NCI-H146 treated with DMSO at 0.1 percent for 48 hours (cell line): Measurements from ENCODE around the gene KRT17.
"Not testable (repeated sequence)": the region's sequence is repeated elsewhere in the genome, so short reads cannot be mapped to it uniquely, and the experiment has no call there.

Experiments used
- DNase-seq: peaks from one replicate; lab custom pipeline; 2025; ENCODE audit not compliant: unreplicated experiment; lab: John Stamatoyannopoulos, UW

Gene KRT17

GRCh38 chr17:41654678-41655607 is 30.6 kb upstream of the KRT17 start:
- DNase-seq = no peak

DNA sequence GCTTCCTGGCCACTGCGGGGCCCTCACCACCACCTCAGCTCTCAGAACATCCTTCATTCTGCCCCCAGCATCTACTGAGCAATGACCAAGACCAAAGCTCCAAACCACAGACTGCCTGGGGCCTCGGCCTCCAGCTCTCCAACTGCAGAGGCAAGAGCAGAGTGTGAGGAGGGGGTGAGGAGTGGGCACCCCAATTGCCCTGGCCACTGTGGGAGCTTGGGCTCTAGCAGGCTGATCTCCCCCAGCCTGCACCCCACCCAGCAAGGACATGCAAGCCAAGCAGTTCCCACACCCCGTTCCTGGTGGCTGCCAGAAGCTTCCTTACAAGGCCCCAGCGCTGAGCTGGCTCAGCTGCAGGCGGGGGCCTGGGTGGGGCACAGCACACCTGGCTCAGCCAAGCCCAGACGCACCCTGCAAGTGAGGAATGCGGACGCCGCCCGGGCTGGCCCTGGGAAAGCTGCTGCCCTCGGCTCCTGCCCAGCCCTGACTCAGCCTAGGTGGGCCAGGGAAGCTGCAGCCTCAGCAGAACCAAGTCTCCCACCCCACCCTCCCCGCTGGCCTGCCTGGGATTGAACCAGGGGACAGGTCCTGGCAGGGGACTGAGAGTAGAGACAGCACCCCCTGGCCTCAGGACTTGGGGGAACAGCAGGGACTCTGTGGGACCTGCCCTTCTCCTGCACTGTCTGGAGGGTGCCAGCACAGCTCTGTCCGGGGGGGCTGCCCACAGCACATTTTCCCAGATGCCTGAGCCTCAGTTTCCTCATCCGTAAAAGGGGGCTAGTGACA is 29.7 kb upstream of the KRT17 start:
- DNase-seq = no peak

DNA sequence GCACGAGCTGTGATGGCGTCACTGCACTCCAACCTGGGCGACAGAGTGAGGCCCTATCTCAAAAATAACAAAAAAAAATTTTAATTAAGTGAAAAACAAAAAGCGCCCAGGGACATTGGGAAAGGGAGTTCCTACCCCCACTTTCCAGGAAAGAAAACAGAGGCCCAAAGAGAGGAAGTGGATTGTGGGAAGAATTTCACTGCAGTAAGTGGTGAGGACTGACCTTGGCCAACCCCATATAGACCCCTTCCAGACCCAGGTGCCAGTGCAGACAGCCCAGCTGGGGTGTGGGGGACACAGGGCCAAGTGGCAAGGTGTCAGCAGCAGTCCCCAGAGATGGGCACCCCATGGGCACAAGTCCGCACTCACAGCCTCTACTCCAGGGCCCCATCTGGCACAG is 29.0 kb upstream of the KRT17 start:
- no peak for DNase-seq

- no peak for DNase-seq
Observed at GRCh38 chr17:41652461-41652970, 28.1 kb upstream of the KRT17 start.

GRCh38 chr17:41651625-41652460 is 27.5 kb upstream of the KRT17 start:
- DNase-seq = no peak

DNA sequence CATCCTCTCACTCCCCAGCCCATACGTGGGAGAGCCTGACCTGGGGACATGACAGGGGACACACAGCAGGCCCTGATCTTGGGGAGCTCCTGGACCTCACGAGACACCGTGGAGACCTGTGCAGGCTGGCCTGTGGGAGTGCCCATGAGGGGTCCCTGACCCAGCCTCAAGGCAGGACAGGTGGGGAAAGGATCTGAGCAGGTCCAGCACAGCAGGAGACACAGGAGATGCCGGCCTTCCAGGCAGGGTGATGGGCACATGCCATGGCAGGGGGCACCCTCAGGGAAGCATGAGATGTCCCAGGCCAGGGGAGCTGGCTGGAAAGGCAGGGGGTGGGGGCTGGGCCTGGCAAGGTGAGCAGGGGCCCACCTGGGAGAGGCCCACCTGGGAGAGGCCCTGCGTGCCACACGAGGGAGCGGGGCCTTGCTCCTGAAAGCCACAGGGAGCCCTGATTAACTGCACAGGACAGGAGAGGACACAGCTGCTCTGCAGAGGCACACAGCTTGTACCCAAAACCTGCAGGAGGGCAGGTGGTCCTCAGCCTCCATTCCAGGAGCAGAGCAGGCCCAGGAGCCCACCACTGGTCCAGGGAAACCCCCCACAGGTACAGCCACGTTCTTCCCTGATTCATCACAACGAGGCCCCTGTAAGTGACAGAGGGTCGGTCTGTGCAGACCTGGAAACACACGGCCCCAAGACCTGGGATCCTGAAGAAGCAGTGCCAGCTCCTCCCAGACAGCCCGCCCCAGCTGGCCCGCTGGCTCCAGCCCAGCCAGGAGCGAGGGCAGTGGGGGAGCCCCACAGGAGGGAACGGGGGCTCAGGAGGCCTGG is 26.6 kb upstream of the KRT17 start:
- no peak for DNase-seq

GRCh38 chr17:41649923-41650519 is 25.6 kb upstream of the KRT17 start:
- no peak for DNase-seq

DNA sequence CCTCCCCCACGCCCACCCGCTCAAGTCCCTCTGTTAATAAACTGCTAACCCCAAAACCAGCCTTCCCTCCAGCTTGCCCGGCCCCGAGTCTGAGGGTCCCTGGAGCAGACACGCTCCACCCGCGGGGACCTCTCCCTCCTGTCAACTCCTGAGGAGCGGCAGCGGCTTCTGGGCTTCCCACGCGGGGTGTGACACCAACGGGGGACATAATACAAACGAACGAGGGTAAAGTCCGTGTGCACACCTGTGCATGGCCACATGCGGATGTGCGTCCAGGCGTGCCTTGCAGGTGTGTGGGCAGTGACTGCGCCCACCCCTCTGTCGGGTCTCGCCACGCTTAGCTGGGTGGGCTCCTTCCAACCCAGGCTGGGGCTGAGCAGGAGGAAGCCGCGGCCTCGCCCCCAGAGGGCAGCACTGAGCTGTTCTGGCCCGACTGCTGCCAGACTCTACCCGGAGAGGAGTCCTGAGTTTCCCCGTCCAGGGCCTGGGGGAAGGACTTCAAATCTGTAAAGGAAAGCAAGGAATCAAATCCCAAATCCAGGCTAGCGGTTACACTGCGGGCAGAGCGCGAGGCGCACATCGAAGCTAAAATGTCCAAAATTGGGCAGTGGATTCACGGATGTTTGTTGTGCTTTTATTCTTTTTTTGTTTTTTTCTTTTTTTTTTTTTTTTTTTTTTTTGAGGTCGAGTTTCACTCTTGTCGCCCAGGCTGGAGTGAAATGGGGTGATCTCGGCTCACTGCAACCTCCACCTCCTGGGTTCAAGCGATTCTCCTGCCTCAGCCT is 24.2 kb upstream of the KRT17 start:
- DNase-seq = peak; percentile 50

DNA sequence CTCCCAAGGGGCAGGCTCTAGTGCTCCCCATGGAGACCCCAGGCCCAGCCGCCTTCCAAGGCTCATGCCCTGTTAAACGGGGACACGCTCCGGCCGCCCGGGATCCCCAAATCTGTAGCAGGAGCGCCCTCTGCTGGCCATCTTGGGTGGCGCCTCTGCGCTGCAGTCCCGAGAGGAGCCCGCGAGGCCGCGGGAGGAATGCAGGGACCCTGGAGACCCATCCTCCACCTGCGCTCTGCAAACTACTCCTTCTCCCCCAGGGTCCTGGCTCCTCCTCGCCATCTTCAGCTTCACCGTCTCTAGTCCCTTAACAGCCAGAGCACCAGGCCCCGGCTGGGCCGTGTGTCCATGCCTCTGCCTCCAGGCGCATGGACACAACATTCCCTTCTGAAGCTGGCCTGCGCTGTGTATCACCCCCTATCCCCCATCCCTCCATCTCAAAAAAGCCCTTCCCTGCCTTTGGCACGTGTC is 23.6 kb upstream of the KRT17 start:
- DNase-seq = peak; percentile 59

GRCh38 chr17:41647038-41647813 is 22.9 kb upstream of the KRT17 start:
- DNase-seq = peak; percentile 55

GRCh38 chr17:41642252-41643156 is 18.1 kb upstream of the KRT17 start:
- no peak for DNase-seq

DNA sequence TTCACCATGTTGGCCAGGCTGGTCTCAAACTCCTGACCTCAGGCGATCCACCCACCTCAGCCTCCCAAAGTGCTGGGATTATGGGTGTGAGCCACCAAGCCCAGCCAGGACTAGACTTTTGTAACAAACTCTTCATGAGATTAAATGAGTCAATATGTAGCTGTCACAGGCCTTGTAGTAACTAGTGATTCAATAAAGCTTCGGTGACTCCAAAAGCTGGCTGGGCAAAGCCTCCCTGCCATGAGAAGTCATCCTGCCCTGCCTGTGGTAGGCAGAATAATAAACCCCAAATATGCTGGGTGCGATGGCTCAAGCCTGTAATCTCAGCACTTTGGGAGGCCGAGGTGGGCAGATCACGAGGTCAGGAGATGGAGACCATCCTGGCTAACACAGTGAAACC is 16.2 kb upstream of the KRT17 start:
- DNase-seq = not testable (repeated sequence)

GRCh38 chr17:41639492-41640473 is 15.4 kb upstream of the KRT17 start:
- DNase-seq = no peak

- no peak for DNase-seq
Observed at GRCh38 chr17:41638941-41639340, 14.6 kb upstream of the KRT17 start.

DNA sequence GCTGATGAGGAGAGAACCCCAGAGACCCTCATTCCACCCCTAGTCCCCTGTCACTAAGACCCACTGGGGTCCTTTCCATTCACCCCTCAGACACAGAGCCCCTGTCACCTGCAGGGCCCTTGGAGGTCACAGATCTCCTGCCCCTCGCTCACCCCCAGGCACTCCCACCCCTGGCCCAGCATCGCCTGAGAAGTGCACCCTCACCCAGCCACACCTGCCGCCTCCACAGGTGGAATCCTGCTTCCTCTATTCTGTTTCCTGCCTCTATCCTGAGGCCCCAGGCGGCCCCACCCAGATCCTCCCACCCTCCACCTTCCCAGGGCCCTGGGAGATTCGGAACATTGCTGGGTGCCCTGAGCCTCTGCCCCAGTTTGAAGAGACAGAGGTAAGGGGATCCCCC is 13.8 kb upstream of the KRT17 start:
- no peak for DNase-seq

DNA sequence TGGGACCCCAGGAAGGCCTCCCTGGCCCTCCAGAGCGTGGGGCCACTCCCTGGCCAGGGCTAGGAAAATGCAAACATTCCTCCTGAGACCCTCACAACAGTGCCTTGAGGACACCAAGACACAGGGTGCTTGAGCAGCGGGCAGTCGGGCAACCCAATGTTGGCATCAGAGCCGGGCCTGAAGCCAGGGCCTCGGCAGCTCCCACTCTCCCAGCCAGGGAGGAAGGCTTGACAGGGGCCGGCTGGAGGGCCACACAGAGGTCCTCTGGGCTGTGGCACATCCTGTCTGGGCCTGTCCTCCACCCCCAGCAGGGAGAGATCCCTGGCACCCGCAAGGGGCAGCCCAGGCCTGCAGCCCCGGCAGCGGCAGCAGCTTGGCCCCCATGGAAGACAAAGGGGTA is 12.3 kb upstream of the KRT17 start:
- no peak for DNase-seq
